Hepatocyte (in vitro differentiated cells): ENCODE measurements around the gene ERG.

Experiments
- CTCF ChIP-seq: fragments of 200-600 bp; sonication (generic); IDR thresholded peaks from 2 replicates; pipeline ENCODE4 v1.5.1; 2016; ENCODE audit warnings: antibody characterized with exemption, mild to moderate bottlenecking; ENCODE audit not compliant: poor library complexity
- EZH2 ChIP-seq: fragments of 200-600 bp; sonication (generic); IDR thresholded peaks from 2 replicates; pipeline ENCODE4 v1.6.1; 2016; ENCODE audit warnings: antibody characterized with exemption, mild to moderate bottlenecking, borderline replicate concordance
- EZH2phosphoT487 ChIP-seq: fragments of 200-600 bp; sonication (generic); IDR thresholded peaks from one replicate; pipeline ENCODE4 v1.6.1; 2018; ENCODE audit warnings: antibody characterized with exemption, mild to moderate bottlenecking, low read depth, moderate library complexity; ENCODE audit not compliant: unreplicated experiment, severe bottlenecking

GRCh38 chr21:38494251-38494642 lies 4.0 kb downstream of the ERG start:
- TF ChIP-seq CTCF (no peak), EZH2 (no peak), EZH2phosphoT487 (no peak)
